Mucosa of descending colon (tissue), 3 donors: ENCODE results near the gene AHR. TPM values are rescaled to one million over a fixed set of nuclear protein-coding genes. Genes with fewer than 3 reads are reported as not detected.

ENCODE experiments used
- ATAC-seq: fragments of 200-7000 bp; cut with Tn5 transposase; one replicate; pipeline ENCODE4 v1.9.1; 2020; ENCODE audit warnings: mild to moderate bottlenecking, moderate library complexity
- DNase-seq, 3 donors: peaks; one replicate each; pipeline ENCODE4 v3.0.0-alpha.2; 2020
- H3K36me3 ChIP-seq: fragments of 200-600 bp; one replicate; pipeline ENCODE4 v1.8.0; 2021; ENCODE audit warnings: low read depth, mild to moderate bottlenecking
- H3K4me1 ChIP-seq: fragments of 200-600 bp; one replicate; pipeline ENCODE4 v1.8.0; 2021; ENCODE audit warnings: low read depth, mild to moderate bottlenecking
- H3K4me3 ChIP-seq: fragments of 200-600 bp; one replicate; pipeline ENCODE4 v1.8.0; 2021; ENCODE audit warnings: mild to moderate bottlenecking
- H3K9me3 ChIP-seq: fragments of 200-600 bp; one replicate; pipeline ENCODE4 v1.8.0; 2021; ENCODE audit warnings: mild to moderate bottlenecking
- CTCF ChIP-seq: fragments of 200-600 bp; IDR thresholded peaks from one replicate; pipeline ENCODE4 v1.8.0; 2022; ENCODE audit warnings: antibody characterized with exemption, mild to moderate bottlenecking
- intact Hi-C, 2 donors: fragments of 100-400 bp; cut with DNase I in 1 of 2; cut with micrococcal nuclease in 1 of 2; formaldehyde crosslinking; loops; one replicate each; pipeline versions ENCODE4 v1.11.0 to v1.11.1; 2022; cut with DNase I, micrococcal nuclease
- total RNA-seq, 3 donors: library from RNA; stranded (reverse); fragmentation: NEBNext Ultra II Directional in 2 of 3; extraction: Animal tissue kit (Norgen Biotek cat#: 25700) in 2 of 3; gene quantifications; one replicate each; pipeline versions ENCODE4 v1.2.1 to v1.2.4, GENCODE V29; 2021 to 2023
- donor health status: DM: no; HTN: no; CAD: no; lungs with moderate emphysema.
- donor health status: DM: no; HTN: no; CAD: no.
- donor health status: DM: no; HTN: yes; CAD: no.

The AHR gene
- total RNA-seq, 3 donors from 2014 or later: 33.7 to 41.3 (median 36.3) TPM

DNA sequence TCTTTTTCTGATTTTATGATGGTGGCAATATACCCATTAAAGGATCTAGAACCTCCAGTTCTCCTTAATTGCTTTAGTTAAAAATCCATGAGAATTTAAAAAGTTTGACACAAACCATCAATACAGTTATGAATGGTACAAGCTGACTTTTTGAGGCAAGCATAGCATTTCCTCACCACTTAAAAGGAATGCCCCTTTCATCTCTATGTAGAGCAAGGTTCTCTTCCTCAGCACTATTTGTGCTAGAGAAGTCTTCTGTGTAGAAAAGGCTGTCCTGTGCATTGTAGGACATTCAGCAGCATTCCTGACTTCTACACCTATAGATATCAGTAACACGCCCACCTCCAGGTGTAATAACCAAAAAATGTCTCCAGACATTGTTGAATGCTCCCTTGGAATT is 67.3 kb downstream of the AHR start:
- no peak for TF ChIP-seq CTCF
- H3K36me3 ChIP-seq: no peaks in the 10 kb centered on the region
- H3K4me1 ChIP-seq: no peaks in the 10 kb centered on the region
- intact Hi-C loops: no loop called here
- H3K9me3 ChIP-seq: no peaks in the 10 kb centered on the region
- DNase-seq (no peak), ATAC-seq (no peak)
- H3K4me3 ChIP-seq: no peak overlapping the region

DNA sequence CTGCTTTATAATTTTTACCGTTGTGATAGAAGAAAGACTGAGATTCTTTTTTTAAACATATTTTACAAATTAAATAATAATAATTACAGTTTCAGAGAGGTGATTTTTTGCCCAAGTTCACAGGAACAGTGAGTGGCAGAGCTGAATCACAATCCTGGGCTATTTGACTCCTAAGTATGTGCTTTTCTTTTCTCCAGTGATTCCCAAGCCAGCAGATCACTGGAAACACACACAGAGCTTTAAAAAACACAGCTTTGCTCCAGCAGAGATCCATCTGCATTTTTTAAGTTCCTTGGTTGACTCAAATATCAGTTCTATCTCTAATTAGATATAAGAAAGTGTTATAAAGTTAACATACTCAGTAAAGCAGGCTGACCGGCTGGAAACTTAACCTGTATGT is 69.0 kb downstream of the AHR start:
- no peaks in the 10 kb centered on the region for H3K4me1 ChIP-seq

GRCh38 chr7:17368856-17369524 is 70.5 kb downstream of the AHR start:
- intact Hi-C loops: no loop called here
- H3K4me3 ChIP-seq: no peak overlapping the region
- TF ChIP-seq CTCF: no peak
- no peaks in the 10 kb centered on the region for H3K36me3 ChIP-seq
- ATAC-seq (no peak), DNase-seq (no peak)
- no peaks in the 10 kb centered on the region for H3K4me1 ChIP-seq
- no peaks in the 10 kb centered on the region for H3K9me3 ChIP-seq

More for the DNA sequence above, 69.0 kb downstream of the AHR start:
- intact Hi-C loops: no loop called here
- no peak for TF ChIP-seq CTCF
- no peak for DNase-seq
- Histone ChIP-seq H3K36me3 (no peaks in the 10 kb centered on the region), H3K4me3 (no peak overlapping the region), H3K9me3 (no peaks in the 10 kb centered on the region)
- no peak for ATAC-seq

- H3K9me3 ChIP-seq: no peaks in the 10 kb centered on the region
- ATAC-seq: peak; percentile 55
- TF ChIP-seq CTCF: no peak
- peak in 1 of 3 donors; percentile 43 for DNase-seq
- no peaks in the 10 kb centered on the region for H3K36me3 ChIP-seq
- intact Hi-C loops: no loop called here
- H3K4me1 ChIP-seq: no peaks in the 10 kb centered on the region
- no peak overlapping the region for H3K4me3 ChIP-seq
Observed at GRCh38 chr7:17369691-17370426, 71.4 kb downstream of the AHR start.

DNA sequence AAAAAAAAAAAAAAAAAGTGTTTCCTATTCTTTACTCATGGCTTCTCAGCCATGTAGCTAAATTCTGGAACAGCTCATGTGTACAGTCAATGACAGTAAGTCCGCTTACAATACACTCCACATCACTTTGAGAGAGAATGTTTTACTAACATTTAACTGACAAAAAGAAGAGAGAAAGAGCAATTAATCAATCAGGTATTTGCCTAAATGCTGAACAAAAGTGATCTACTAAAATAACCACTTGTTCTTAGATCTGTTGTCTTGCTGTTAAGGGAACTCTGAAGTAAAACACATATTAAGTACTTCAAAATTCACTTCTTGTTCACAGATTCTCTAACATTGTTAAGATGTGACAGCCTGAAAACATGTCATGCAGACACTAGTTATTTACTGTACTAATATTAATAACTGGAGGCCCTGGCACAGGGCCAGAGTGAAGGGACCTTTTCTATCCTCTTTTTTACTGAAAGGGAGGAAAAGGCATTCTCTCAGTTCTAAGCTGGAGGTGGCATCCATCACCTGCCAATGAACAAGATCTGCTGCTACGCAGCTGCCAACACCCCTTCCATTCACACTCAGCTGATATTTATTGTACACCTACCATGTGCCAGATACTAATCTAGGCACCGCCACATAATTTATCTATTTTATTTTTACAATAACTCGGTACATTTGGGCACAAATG is 72.6 kb downstream of the AHR start:
- H3K36me3 ChIP-seq: no peaks in the 10 kb centered on the region
- ATAC-seq (no peak), DNase-seq (no peak)
- H3K4me1 ChIP-seq: no peaks in the 10 kb centered on the region
- no peak for TF ChIP-seq CTCF
- H3K9me3 ChIP-seq: no peaks in the 10 kb centered on the region
- H3K4me3 ChIP-seq: no peak overlapping the region
- intact Hi-C loops: no loop called here
